Measurements from ENCODE around the gene KIF5C. TPM values are rescaled to one million over a fixed set of nuclear protein-coding genes. Genes with fewer than 3 reads are reported as not detected.

The KIF5C gene
- total RNA-seq, 1 donor from 2014 or later: 38.9 TPM

- Mint-ChIP-seq H3K27ac (no peak overlapping the region), H3K9me3 (no peaks in the 10 kb centered on the region), H3K4me3 (no peak overlapping the region), H3K27me3 (no peaks in the 10 kb centered on the region), H3K36me3 (peaks cover 15% of the 10 kb centered on the region), H3K4me1 (ENCODE audit: unreplicated experiment) (peaks cover 45% of the 10 kb centered on the region)
- TF ChIP-seq, protein P1, sequence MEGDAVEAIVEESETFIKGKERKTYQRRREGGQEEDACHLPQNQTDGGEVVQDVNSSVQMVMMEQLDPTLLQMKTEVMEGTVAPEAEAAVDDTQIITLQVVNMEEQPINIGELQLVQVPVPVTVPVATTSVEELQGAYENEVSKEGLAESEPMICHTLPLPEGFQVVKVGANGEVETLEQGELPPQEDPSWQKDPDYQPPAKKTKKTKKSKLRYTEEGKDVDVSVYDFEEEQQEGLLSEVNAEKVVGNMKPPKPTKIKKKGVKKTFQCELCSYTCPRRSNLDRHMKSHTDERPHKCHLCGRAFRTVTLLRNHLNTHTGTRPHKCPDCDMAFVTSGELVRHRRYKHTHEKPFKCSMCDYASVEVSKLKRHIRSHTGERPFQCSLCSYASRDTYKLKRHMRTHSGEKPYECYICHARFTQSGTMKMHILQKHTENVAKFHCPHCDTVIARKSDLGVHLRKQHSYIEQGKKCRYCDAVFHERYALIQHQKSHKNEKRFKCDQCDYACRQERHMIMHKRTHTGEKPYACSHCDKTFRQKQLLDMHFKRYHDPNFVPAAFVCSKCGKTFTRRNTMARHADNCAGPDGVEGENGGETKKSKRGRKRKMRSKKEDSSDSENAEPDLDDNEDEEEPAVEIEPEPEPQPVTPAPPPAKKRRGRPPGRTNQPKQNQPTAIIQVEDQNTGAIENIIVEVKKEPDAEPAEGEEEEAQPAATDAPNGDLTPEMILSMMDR (conservative IDR thresholded peaks at IDR 0.05): no peak
- DNase-seq (ENCODE audit: extremely low spot score, unreplicated experiment): no peak
Measured at GRCh38 chr2:148971547-148971946, 96.5 kb downstream of the KIF5C start.

GRCh38 chr2:148974095-148974494 is 99.1 kb downstream of the KIF5C start:
- Mint-ChIP-seq H3K4me1 (ENCODE audit: unreplicated experiment) (peaks cover 43% of the 10 kb centered on the region), H3K27me3 (no peaks in the 10 kb centered on the region), H3K27ac (no peak overlapping the region), H3K4me3 (no peak overlapping the region), H3K9me3 (no peaks in the 10 kb centered on the region), H3K36me3 (peaks cover 15% of the 10 kb centered on the region)
- DNase-seq (ENCODE audit: extremely low spot score, unreplicated experiment): no peak
- TF ChIP-seq, protein P1 (conservative IDR thresholded peaks at IDR 0.05): no peak

GRCh38 chr2:148978026-148978685 is 103.1 kb downstream of the KIF5C start:
- TF ChIP-seq, protein P1 (conservative IDR thresholded peaks at IDR 0.05): peak; percentile 50
- DNase-seq (ENCODE audit: extremely low spot score, unreplicated experiment): no peak
- H3K4me3 Mint-ChIP-seq: no peak overlapping the region
- no peak overlapping the region for H3K27ac Mint-ChIP-seq
- H3K4me1 Mint-ChIP-seq (ENCODE audit: unreplicated experiment): peaks cover 22% of the 10 kb centered on the region
- no peaks in the 10 kb centered on the region for H3K27me3 Mint-ChIP-seq
- peaks cover 26% of the 10 kb centered on the region for H3K36me3 Mint-ChIP-seq
- H3K9me3 Mint-ChIP-seq: no peaks in the 10 kb centered on the region

GRCh38 chr2:148978706-148979105 is 103.7 kb downstream of the KIF5C start:
- Mint-ChIP-seq H3K36me3 (peaks cover 25% of the 10 kb centered on the region), H3K27me3 (no peaks in the 10 kb centered on the region), H3K4me3 (no peak overlapping the region), H3K4me1 (ENCODE audit: unreplicated experiment) (peaks cover 20% of the 10 kb centered on the region), H3K9me3 (no peaks in the 10 kb centered on the region), H3K27ac (no peak overlapping the region)
- no peak for DNase-seq (ENCODE audit: extremely low spot score, unreplicated experiment)
- TF ChIP-seq, protein P1 (conservative IDR thresholded peaks at IDR 0.05): no peak

GRCh38 chr2:148979164-148979918 is 104.3 kb downstream of the KIF5C start:
- Mint-ChIP-seq H3K9me3 (no peaks in the 10 kb centered on the region), H3K36me3 (peaks cover 24% of the 10 kb centered on the region), H3K4me3 (no peak overlapping the region), H3K27me3 (no peaks in the 10 kb centered on the region), H3K4me1 (ENCODE audit: unreplicated experiment) (peaks cover 14% of the 10 kb centered on the region), H3K27ac (no peak overlapping the region)
- TF ChIP-seq, protein P1 (conservative IDR thresholded peaks at IDR 0.05): no peak
- DNase-seq (ENCODE audit: extremely low spot score, unreplicated experiment): no peak
